GM12872 (cell line): ENCODE measurements around the gene KIF6.

Experiments used
- CTCF ChIP-seq: IDR thresholded peaks from 3 replicates; pipeline ENCODE4 v1.5.1; 2011; ENCODE audit warnings: low read depth, mild to moderate bottlenecking, low read length, moderate library complexity; ENCODE audit not compliant: insufficient read depth

KIF6 gene

GRCh38 chr6:39330057-39330456 lies 395.2 kb downstream of the KIF6 start:
- no peak for TF ChIP-seq CTCF

- no peak for TF ChIP-seq CTCF
These were observed 397.1 kb downstream of the KIF6 start for GRCh38 chr6:39328066-39328465.

- TF ChIP-seq CTCF = no peak
These were observed 397.7 kb downstream of the KIF6 start for GRCh38 chr6:39327507-39327906.

DNA sequence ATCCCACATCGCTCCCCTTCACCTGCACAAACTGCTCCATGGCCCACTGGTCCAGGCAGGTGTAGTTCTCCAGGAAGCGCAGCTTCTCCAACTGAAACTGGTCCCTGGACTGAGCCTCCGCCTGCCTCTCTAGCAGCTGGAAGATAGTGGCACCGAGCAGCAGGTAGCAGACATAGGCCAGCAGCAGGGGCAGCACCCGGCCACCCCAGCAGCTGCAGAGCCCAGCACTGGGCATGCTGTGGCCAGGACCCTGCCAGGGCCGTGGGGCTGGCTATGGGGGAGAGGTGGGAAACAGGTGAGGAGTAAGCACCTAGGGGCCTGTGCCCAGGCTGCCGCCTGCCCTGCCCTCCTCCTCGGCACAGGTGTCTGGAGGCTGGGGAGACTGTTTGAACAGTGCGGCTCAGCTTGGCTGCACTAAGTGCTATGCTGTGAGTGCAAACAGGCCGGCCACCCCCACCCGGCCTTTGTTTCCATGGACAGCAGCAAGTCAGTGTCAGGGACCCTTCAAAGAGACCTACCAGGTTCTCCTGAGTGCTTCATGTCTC lies 402.8 kb downstream of the KIF6 start, which contains the start of gene KCNK16:
Gene KCNK16, minus strand, starts transcription at position 397 of the 545 bp plus-strand sequence. Its CDS starts 162 bp downstream, at position 235.
- TF ChIP-seq CTCF = no peak

DNA sequence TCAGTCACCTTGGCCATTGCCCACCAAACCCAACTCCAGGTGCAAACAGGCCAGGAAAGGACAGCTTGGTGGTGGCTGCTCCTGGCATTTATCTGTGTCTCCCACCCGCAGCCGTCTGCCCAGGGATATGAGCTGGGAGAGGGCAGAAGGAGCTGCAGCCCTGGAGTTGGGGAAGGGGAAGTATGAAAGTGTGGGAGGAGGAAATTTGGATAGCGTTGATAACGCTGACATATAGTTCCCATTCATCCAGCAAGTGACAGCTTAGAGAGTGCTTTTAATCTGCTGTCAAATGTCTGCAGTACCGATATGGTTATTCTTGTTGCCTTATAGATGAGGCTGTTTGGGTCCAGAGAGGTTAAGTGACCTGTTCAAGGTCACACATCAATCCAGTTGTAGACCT lies 403.4 kb downstream of the KIF6 start:
- TF ChIP-seq CTCF = no peak

- no peak for TF ChIP-seq CTCF
These were observed 404.7 kb downstream of the KIF6 start for GRCh38 chr6:39320363-39320984.

GRCh38 chr6:39319621-39320362 lies 405.4 kb downstream of the KIF6 start:
- TF ChIP-seq CTCF = no peak
